ENCODE measurements around the gene CHMP6. TPM values are rescaled to one million over a fixed set of nuclear protein-coding genes. Genes with fewer than 3 reads are reported as not detected.

Gene CHMP6
- total RNA-seq, 1 experiment from 2014 or later: 22.0 TPM

- BruUV-seq (replicated peaks): no TSS peak
- ChIA-PET CTCF (no interaction called here), POLR2A (no interaction called here)
Observed at GRCh38 chr17:80943346-80944145, 48.1 kb upstream of the CHMP6 start.

DNA sequence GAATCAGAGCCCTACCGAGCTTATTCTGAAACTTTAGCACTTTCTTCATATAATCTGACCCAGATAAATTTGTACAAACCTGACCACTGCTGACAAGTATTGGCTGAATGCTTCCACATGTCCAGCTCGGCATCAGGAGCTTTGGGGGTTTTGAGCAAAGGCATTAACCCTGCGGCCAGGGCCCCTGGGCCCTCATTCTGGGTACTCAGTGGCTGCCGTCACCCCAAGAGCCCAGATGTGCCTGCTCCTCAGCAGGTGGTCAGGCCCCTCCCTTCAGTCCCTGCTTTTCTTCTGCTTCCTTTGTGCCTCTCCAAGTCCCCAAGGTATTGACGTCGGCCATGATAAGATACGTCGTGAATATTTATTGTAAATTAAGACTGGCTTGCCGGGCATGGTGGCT lies 47.3 kb upstream of the CHMP6 start:
- no peaks in the 10 kb centered on the region for H3K9me2 ChIP-seq (ENCODE audit: insufficient read depth)
- no peaks in the 10 kb centered on the region for H3K9me3 ChIP-seq (ENCODE audit: control insufficient read depth in 1 of 2, insufficient read depth in 1 of 2, low read depth in 1 of 2, low read length in 2 of 2)
- DNase-seq (ENCODE audit: low read depth, low spot score) (no peak), ATAC-seq (no peak)
- intact Hi-C loops (cut with micrococcal nuclease): no loop called here
- RAD21 ChIA-PET (ENCODE audit: low non-redundant PET in 1 of 2, low total read pairs in 2 of 2, uncharacterized antibody in 2 of 2, unreplicated experiment in 2 of 2): no interaction called here
- POLR2A ChIA-PET: no interaction called here
- H3K79me2 ChIP-seq (ENCODE audit: insufficient read depth, low read length): no peaks in the 10 kb centered on the region
- no peak overlapping the region for H3K9ac ChIP-seq (ENCODE audit: low read length)
- BruUV-seq (replicated peaks): no TSS peak
- H3K27ac ChIP-seq (ENCODE audit: low read depth, low read length): no peak overlapping the region
- no peak overlapping the region for H3K4me3 ChIP-seq (replicated peaks in 1 of 2; ENCODE audit: low read depth in 1 of 2, low read length in 2 of 2)
- no peak overlapping the region for H3K4me2 ChIP-seq (ENCODE audit: low read length)
- peaks cover 11 to 13% of the 10 kb centered on the region in 2 experiments; a peak in 3 of 4 replicates for H3K36me3 ChIP-seq (ENCODE audit: control insufficient read depth in 1 of 2, insufficient read depth in 2 of 2, low read length in 2 of 2)
- CTCF ChIA-PET: no interaction called here
- H3K4me1 ChIP-seq (ENCODE audit: control insufficient read depth in 1 of 2, insufficient read depth in 2 of 2, low read length in 2 of 2): no peaks in the 10 kb centered on the region
- no peak overlapping the region for H2AFZ ChIP-seq (ENCODE audit: low read depth, low read length, poor library complexity, severe bottlenecking)
- H3K27me3 ChIP-seq (ENCODE audit: insufficient read depth, low read length): no peaks in the 10 kb centered on the region
- no peaks in the 10 kb centered on the region for H4K20me1 ChIP-seq (ENCODE audit: insufficient read depth)
- TF ChIP-seq SRF (IDR thresholded peaks at IDR 0.05; ENCODE audit: low read depth) (no peak), POLR2AphosphoS5 (IDR thresholded peaks at IDR 0.05; ENCODE audit: low read depth, low read length) (no peak), CEBPB (IDR thresholded peaks at IDR 0.05; ENCODE audit: low read depth) (no peak), ZNF274 (IDR thresholded peaks at IDR 0.05; ENCODE audit: low read depth, low read length) (no peak), EGR1 (IDR thresholded peaks at IDR 0.05; ENCODE audit: low read depth) (no peak), YY1 (IDR thresholded peaks at IDR 0.05; ENCODE audit: extremely low read depth, insufficient replicate concordance, low read depth, low read length) (no peak), RAD21 (IDR thresholded peaks at IDR 0.05; ENCODE audit: low read depth) (no peak)
- TF ChIP-seq, protein P1, sequence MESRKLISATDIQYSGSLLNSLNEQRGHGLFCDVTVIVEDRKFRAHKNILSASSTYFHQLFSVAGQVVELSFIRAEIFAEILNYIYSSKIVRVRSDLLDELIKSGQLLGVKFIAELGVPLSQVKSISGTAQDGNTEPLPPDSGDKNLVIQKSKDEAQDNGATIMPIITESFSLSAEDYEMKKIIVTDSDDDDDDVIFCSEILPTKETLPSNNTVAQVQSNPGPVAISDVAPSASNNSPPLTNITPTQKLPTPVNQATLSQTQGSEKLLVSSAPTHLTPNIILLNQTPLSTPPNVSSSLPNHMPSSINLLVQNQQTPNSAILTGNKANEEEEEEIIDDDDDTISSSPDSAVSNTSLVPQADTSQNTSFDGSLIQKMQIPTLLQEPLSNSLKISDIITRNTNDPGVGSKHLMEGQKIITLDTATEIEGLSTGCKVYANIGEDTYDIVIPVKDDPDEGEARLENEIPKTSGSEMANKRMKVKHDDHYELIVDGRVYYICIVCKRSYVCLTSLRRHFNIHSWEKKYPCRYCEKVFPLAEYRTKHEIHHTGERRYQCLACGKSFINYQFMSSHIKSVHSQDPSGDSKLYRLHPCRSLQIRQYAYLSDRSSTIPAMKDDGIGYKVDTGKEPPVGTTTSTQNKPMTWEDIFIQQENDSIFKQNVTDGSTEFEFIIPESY (IDR thresholded peaks at IDR 0.05; ENCODE audit: extremely low read depth, insufficient replicate concordance, low read length): no peak
- TF ChIP-seq, protein P2, sequence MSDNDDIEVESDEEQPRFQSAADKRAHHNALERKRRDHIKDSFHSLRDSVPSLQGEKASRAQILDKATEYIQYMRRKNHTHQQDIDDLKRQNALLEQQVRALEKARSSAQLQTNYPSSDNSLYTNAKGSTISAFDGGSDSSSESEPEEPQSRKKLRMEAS (IDR thresholded peaks at IDR 0.05): no peak

More at GRCh38 chr17:80943346-80944145, 48.1 kb upstream of the CHMP6 start:
- no peaks in the 10 kb centered on the region for H4K20me1 ChIP-seq (ENCODE audit: insufficient read depth)
- no peaks in the 10 kb centered on the region for H3K9me3 ChIP-seq (ENCODE audit: control insufficient read depth in 1 of 2, insufficient read depth in 1 of 2, low read depth in 1 of 2, low read length in 2 of 2)
- H3K9me2 ChIP-seq (ENCODE audit: insufficient read depth): no peaks in the 10 kb centered on the region
- H3K36me3 ChIP-seq (ENCODE audit: control insufficient read depth in 1 of 2, insufficient read depth in 2 of 2, low read length in 2 of 2): peaks cover 11 to 12% of the 10 kb centered on the region in 2 experiments; a peak in 3 of 4 replicates
- no peak for DNase-seq (ENCODE audit: low read depth, low spot score)
- no peak overlapping the region for H3K9ac ChIP-seq (ENCODE audit: low read length)
- ATAC-seq: peak; percentile 23; the same call in 1 of the 2 replicates
- H3K4me1 ChIP-seq (ENCODE audit: control insufficient read depth in 1 of 2, insufficient read depth in 2 of 2, low read length in 2 of 2): no peaks in the 10 kb centered on the region
- TF ChIP-seq EZH2 (IDR thresholded peaks at IDR 0.05) (no peak), FOSL1 (IDR thresholded peaks at IDR 0.05; ENCODE audit: low read depth) (no peak), SRF (IDR thresholded peaks at IDR 0.05; ENCODE audit: low read depth) (no peak), JUND (IDR thresholded peaks at IDR 0.05) (no peak), RAD21 (IDR thresholded peaks at IDR 0.05; ENCODE audit: low read depth) (no peak), EZH2phosphoT487 (IDR thresholded peaks at IDR 0.05; ENCODE audit: borderline replicate concordance) (no peak), EGR1 (IDR thresholded peaks at IDR 0.05; ENCODE audit: low read depth) (no peak)
- TF ChIP-seq, protein P1 (IDR thresholded peaks at IDR 0.05; ENCODE audit: extremely low read depth, insufficient replicate concordance, low read length): no peak
- H2AFZ ChIP-seq (ENCODE audit: low read depth, low read length, poor library complexity, severe bottlenecking): no peak overlapping the region
- RAD21 ChIA-PET (ENCODE audit: low non-redundant PET in 1 of 2, low total read pairs in 2 of 2, uncharacterized antibody in 2 of 2, unreplicated experiment in 2 of 2): no interaction called here
- intact Hi-C loops (cut with micrococcal nuclease): no loop called here
- no peaks in the 10 kb centered on the region for H3K27me3 ChIP-seq (ENCODE audit: insufficient read depth, low read length)
- H3K27ac ChIP-seq (ENCODE audit: low read depth, low read length): no peak overlapping the region
- no peaks in the 10 kb centered on the region for H3K79me2 ChIP-seq (ENCODE audit: insufficient read depth, low read length)
- no peak overlapping the region for H3K4me2 ChIP-seq (ENCODE audit: low read length)
- no peak overlapping the region for H3K4me3 ChIP-seq (replicated peaks in 1 of 2; ENCODE audit: low read depth in 1 of 2, low read length in 2 of 2)
